Measurements from ENCODE around the gene PLCH2.

Gene PLCH2

DNA sequence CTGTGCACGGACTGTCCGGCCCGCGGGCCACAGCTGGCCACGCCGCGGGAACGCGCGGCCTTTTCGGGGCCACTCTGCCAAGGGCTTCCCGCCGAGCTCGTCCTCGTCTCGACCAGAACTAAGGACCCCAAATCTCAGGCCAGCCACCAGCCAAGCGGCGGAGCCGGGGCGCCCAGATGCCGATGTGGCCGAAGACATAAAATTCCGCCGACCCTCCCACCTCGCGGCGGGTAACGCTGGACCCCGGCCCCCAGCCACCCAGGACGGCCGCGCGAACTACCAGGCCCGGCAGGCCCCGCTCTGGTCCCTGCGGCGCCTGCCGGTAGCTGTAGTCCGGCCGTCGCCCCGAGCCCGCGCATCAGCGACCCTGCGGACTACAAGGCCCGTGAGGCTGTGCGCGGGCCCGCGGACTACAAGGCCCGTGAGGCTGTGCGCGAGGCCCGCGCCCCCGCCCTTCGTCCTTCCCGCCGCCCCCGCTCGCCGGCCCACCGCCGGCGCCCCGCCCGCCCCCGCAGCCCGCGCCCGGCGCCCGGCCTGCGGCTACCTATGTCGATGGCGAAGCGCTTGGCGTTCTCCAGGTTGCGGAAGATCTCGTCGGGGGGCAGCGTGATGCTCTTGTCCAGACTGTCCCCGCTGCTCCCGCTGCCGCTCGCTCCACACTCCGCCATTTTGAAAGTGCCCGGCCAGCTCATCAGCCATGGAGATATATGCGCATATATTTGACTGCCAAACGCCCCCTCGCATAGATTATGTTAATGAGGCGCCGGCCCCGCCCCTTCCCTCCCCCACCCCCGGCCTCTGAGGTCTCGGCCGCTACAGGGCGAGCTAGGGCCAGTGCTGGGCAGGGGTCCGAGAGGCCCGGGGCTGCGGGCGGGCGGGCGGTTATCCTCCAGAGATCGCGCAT lies 50.1 kb downstream of the PLCH2 start, which contains the start of gene PANK4:
TSS of gene PANK4 (minus strand) at position 677 of the 904 bp plus-strand sequence. CDS start at position 668, 9 bp downstream.
- H3K4me3 ChIP-seq (ENCODE audit: low read depth, low read length), result peak within 1 kb of the TSS; percentile 82
- peak; percentile 96 for DNase-seq (ENCODE audit: low read depth)
- no peak for TF ChIP-seq CTCF (IDR thresholded peaks at IDR 0.05; ENCODE audit: insufficient read depth, low read depth, low read length, missing control alignments)

DNA sequence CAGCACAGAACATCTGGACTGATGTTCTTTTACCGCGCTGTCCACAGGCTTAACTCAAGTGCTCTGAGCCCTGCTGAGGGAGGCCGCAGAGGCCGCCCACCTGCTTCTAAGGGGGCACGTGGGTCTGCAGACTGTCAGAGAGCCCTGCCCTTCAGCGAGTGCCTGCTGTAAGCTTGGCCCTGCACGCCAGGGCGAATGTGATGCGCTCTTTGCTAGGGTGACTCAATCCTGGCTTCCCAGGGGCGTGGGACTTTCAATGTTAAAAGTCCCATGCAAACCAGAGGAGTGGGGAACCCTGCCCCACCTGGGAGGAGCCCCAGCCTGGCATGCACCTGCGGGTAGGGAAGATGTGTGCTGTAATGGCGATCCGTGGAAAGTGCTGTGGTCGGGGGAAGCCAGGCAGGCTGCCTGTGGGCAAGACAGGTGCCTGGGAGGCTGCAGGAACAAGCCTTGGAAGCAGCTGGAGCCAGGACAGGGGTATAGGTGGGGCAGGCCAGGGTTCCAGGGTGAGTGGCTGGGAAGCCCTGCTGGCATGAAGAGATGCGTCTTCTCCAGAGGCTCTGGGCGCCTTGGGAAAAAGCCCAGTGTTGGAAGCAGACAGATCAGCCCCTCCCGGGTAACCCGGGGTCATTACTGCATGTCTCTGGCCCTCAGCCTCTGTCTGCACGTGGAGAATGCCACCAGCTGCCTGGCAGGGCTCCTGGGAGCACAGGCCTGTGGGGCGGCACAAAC lies 50.9 kb downstream of the PLCH2 start:
- DNase-seq (ENCODE audit: low read depth), result peak; percentile 81
- peak overlapping the region; percentile 41 for H3K4me3 ChIP-seq (ENCODE audit: low read depth, low read length)
- no peak for TF ChIP-seq CTCF (IDR thresholded peaks at IDR 0.05; ENCODE audit: insufficient read depth, low read depth, low read length, missing control alignments)

GRCh38 chr1:2527556-2527860 lies 51.4 kb downstream of the PLCH2 start:
- TF ChIP-seq CTCF (IDR thresholded peaks at IDR 0.05; ENCODE audit: insufficient read depth, low read depth, low read length, missing control alignments), result no peak
- H3K4me3 ChIP-seq (ENCODE audit: low read depth, low read length), result no peak overlapping the region
- DNase-seq (ENCODE audit: low read depth), result no peak

DNA sequence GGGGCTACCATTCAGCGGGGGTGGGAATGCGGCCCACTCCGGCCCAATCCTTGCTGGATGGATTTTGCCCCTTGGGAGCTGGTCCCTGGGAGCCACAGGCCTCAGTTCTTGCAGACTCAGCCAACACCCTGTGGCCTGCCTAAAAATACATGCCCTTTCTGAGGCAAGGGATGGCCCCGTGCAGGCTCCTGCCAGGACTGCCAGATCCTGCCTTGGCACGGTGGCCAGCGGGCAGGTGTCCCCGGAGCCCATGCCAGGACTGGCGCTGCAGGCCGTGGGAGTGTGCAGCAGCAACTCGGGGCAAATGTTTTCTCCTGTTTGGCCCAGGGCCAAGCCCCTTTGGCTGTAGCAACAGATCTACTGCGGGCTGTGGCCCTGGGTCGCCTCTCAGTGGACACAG lies 51.9 kb downstream of the PLCH2 start:
- no peak for TF ChIP-seq CTCF (IDR thresholded peaks at IDR 0.05; ENCODE audit: insufficient read depth, low read depth, low read length, missing control alignments)
- no peak overlapping the region for H3K4me3 ChIP-seq (ENCODE audit: low read depth, low read length)
- no peak for DNase-seq (ENCODE audit: low read depth)

GRCh38 chr1:2528611-2528965 lies 52.5 kb downstream of the PLCH2 start:
- TF ChIP-seq CTCF (IDR thresholded peaks at IDR 0.05; ENCODE audit: insufficient read depth, low read depth, low read length, missing control alignments), result no peak
- H3K4me3 ChIP-seq (ENCODE audit: low read depth, low read length), result no peak overlapping the region
- DNase-seq (ENCODE audit: low read depth), result no peak

DNA sequence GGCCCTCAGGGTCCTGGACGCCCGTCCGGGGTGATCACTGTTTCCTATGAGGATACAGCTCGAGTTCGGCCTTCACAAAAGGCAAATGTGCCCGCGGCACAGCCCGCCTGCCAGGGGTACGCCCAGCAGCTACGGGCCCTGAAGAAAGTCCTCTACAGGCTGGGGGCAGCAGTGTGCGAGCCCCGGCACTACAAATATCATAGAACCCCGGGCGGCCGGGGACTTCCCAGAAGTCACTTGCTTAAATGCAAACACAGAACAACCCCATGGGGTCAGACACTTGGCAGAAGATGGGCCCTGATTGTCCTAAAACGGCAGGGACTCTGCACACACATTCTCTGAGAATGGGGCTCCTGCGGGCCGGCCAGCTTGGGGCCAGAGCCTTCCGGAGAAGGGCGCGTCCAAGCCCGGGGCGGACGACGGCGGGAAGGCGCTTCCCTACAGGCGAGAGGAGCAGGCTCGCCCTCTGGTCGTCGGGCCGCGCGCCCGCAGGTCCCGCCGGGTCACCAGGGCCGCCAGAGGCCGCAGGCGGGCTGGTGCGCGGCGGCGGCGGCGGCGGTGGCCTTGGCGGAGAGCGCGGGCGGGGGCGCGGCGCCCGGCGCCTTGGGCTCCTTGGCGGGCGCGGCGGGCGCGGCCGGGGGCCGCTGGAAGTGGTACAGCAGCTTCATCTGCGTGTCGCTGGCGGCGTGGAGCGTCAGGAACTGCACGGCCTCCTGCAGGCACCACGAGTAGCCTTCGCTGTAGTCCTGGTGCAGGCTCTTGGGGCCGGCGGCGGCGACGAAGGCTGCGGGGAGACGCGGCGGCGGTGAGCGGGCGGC lies 53.1 kb downstream of the PLCH2 start:
- TF ChIP-seq CTCF (IDR thresholded peaks at IDR 0.05; ENCODE audit: insufficient read depth, low read depth, low read length, missing control alignments), result no peak
- DNase-seq (ENCODE audit: low read depth), result peak; percentile 60
- H3K4me3 ChIP-seq (ENCODE audit: low read depth, low read length), result no peak overlapping the region

All from GM12865 (cell line).